SK-N-SH (cell line): ENCODE data around the gene TRIM73.
"Not testable (repeated sequence)": the region's sequence is repeated elsewhere in the genome, so short reads cannot be mapped to it uniquely, and the experiment has no call there.

ENCODE experiments used
- CTCF ChIP-seq: fragments of 200-600 bp; sonication (generic); IDR thresholded peaks from 2 replicates; pipeline ENCODE4 v1.6.1; 2017; ENCODE audit warnings: antibody characterized with exemption, mild to moderate bottlenecking, moderate library complexity
- FOXM1 ChIP-seq: IDR thresholded peaks from 2 replicates; pipeline ENCODE4 v1.4.0; 2012; ENCODE audit warnings: low read depth, mild to moderate bottlenecking
- MXI1 ChIP-seq: IDR thresholded peaks from 2 replicates; pipeline ENCODE4 v1.6.1; 2012; ENCODE audit warnings: mild to moderate bottlenecking, low read depth, low read length, improper control_type of control experiment
- NFIC ChIP-seq: IDR thresholded peaks from 2 replicates; pipeline ENCODE4 v1.4.0; 2012; ENCODE audit warnings: borderline replicate concordance
- PBX3 ChIP-seq: IDR thresholded peaks from 2 replicates; pipeline ENCODE4; 2012
- RFX5 ChIP-seq: IDR thresholded peaks from 2 replicates; pipeline ENCODE4 v1.6.1; 2012; ENCODE audit warnings: mild to moderate bottlenecking, improper control_type of control experiment, low read length
- TCF12 ChIP-seq: IDR thresholded peaks from 2 replicates; pipeline ENCODE4 v1.4.0; 2012
- TEAD4 ChIP-seq: IDR thresholded peaks from 2 replicates; pipeline ENCODE4 v1.4.0; 2012; ENCODE audit warnings: mild to moderate bottlenecking, borderline replicate concordance; ENCODE audit not compliant: insufficient read depth

GRCh38 chr7:75374519-75375317 lies 20.7 kb upstream of the TRIM73 start:
- TF ChIP-seq CTCF, NFIC, MXI1, TEAD4, FOXM1, PBX3, TCF12, RFX5: not testable (repeated sequence)
